IMR-90 (cell line): ENCODE results near the gene USP50. TPM values are rescaled to one million over a fixed set of nuclear protein-coding genes. Genes with fewer than 3 reads are reported as not detected.

Source experiments
- ATAC-seq: fragments of 200-7000 bp; cut with Tn5 transposase; 2 replicates; pipeline ENCODE4 v1.9.1; 2020; ENCODE audit warnings: low read depth, mild to moderate bottlenecking, moderate library complexity
- BruUV-seq: library from RNA; stranded (reverse); fragments of 400-500 nt; replicated peaks from 2 replicates; lab custom pipeline; 2021; lab: Mats Ljungman, UMichigan
- CTCF ChIA-PET: fragments of 300-600 bp; formaldehyde crosslinking; extraction: SDS; loops from one replicate; lab custom pipeline; 2021; ENCODE audit warnings: antibody characterized with exemption; lab: Yijun Ruan, JAX
- POLR2A ChIA-PET: fragments of 300-600 bp; sonication (Branson Sonifier 250); formaldehyde crosslinking; loops from one replicate; lab custom pipeline; 2022; ENCODE audit warnings: antibody characterized with exemption; ENCODE audit not compliant: unreplicated experiment; lab: Charles Lee
- DNase-seq: peaks from one replicate; pipeline ENCODE4 v3.0.0; 2013
- H2AFZ ChIP-seq: replicated peaks from 2 replicates; pipeline ENCODE3; 2013; ENCODE audit warnings: low read length, mild to moderate bottlenecking; ENCODE audit not compliant: poor library complexity
- H2AK5ac ChIP-seq: 2 replicates; pipeline ENCODE4 v1.6.1; 2013; ENCODE audit warnings: low read depth, low read length, inconsistent platforms
- H2AK9ac ChIP-seq: replicated peaks from 2 replicates; pipeline ENCODE3; 2013; ENCODE audit warnings: mild to moderate bottlenecking, low read depth, low read length, moderate library complexity; ENCODE audit not compliant: poor library complexity
- H2BK120ac ChIP-seq: 2 replicates; pipeline ENCODE4 v1.6.1; 2013; ENCODE audit warnings: low read depth, low read length, inconsistent platforms
- H2BK15ac ChIP-seq: 3 replicates; pipeline ENCODE4 v1.6.1; 2013; ENCODE audit warnings: low read depth, low read length, inconsistent platforms
- H2BK20ac ChIP-seq: 2 replicates; pipeline ENCODE4 v1.6.1; 2013; ENCODE audit warnings: low read depth, mild to moderate bottlenecking, inconsistent platforms, low read length, moderate library complexity
- H2BK5ac ChIP-seq: 2 replicates; pipeline ENCODE4 v1.6.1; 2013; ENCODE audit warnings: mild to moderate bottlenecking, low read depth, low read length, inconsistent platforms; ENCODE audit not compliant: poor library complexity, severe bottlenecking
- H3K14ac ChIP-seq: replicated peaks from 2 replicates; pipeline ENCODE4 v1.6.1; 2013; ENCODE audit warnings: low read depth, low read length, inconsistent platforms
- H3K18ac ChIP-seq: 2 replicates; pipeline ENCODE4 v1.6.1; 2013; ENCODE audit warnings: low read depth, low read length, control low read depth
- H3K23ac ChIP-seq: 2 replicates; pipeline ENCODE4 v1.6.1; 2013; ENCODE audit warnings: low read depth, low read length, inconsistent platforms
- H3K27ac ChIP-seq: 2 replicates; pipeline ENCODE4 v1.5.1; 2013; ENCODE audit warnings: mild to moderate bottlenecking, control low read depth, low read length; ENCODE audit not compliant: insufficient read depth
- H3K27me3 ChIP-seq: 2 replicates; pipeline ENCODE4 v1.6.1; 2013; ENCODE audit warnings: low read length; ENCODE audit not compliant: control insufficient read depth, insufficient read depth
- H3K36me3 ChIP-seq: 2 replicates; pipeline ENCODE4 v1.6.1; 2013; ENCODE audit warnings: low read length, mixed read lengths; ENCODE audit not compliant: control insufficient read depth, insufficient read depth
- H3K4ac ChIP-seq: 2 replicates; pipeline ENCODE4 v1.6.1; 2013; ENCODE audit warnings: low read depth, low read length, inconsistent platforms
- H3K4me1 ChIP-seq: 2 replicates; pipeline ENCODE4 v1.6.1; 2013; ENCODE audit warnings: low read length, mixed read lengths; ENCODE audit not compliant: control insufficient read depth, insufficient read depth
- H3K4me2 ChIP-seq: 2 replicates; pipeline ENCODE4 v1.6.1; 2013; ENCODE audit warnings: low read depth, mild to moderate bottlenecking, control low read depth, low read length, moderate library complexity
- H3K4me3 ChIP-seq: 2 replicates; pipeline ENCODE4 v1.5.1; 2013; ENCODE audit warnings: low read depth, mild to moderate bottlenecking, control low read depth, low read length, moderate library complexity; ENCODE audit not compliant: insufficient read depth
- H3K56ac ChIP-seq: 2 replicates; pipeline ENCODE4 v1.6.1; 2013; ENCODE audit warnings: low read length, inconsistent platforms; ENCODE audit not compliant: insufficient read depth; ENCODE audit errors: extremely low read depth
- H3K79me1 ChIP-seq, 2 experiments: 2 replicates each; pipeline ENCODE4 v1.6.1; 2013; ENCODE audit warnings: low read length in 2 of 2, inconsistent platforms in 1 of 2, low read depth in 1 of 2
- H3K9ac ChIP-seq: 2 replicates; pipeline ENCODE4 v1.6.1; 2013; ENCODE audit warnings: low read depth, low read length, control low read depth
- H3K9me1 ChIP-seq: 2 replicates; pipeline ENCODE4 v1.6.1; 2013; ENCODE audit warnings: low read length, inconsistent platforms; ENCODE audit not compliant: insufficient read depth
- H3K9me3 ChIP-seq: 2 replicates; pipeline ENCODE4 v1.6.1; 2013; ENCODE audit warnings: low read length; ENCODE audit not compliant: control insufficient read depth, insufficient read depth
- H4K20me1 ChIP-seq: 2 replicates; pipeline ENCODE4 v1.6.1; 2013; ENCODE audit warnings: low read length, inconsistent platforms; ENCODE audit not compliant: insufficient read depth
- H4K5ac ChIP-seq: 2 replicates; pipeline ENCODE4 v1.6.1; 2013; ENCODE audit warnings: mild to moderate bottlenecking, low read depth, low read length, control low read depth
- H4K8ac ChIP-seq, 2 experiments: 2 replicates each; pipeline ENCODE4 v1.6.1; 2013; ENCODE audit warnings: low read depth in 2 of 2, low read length in 2 of 2, control low read depth in 1 of 2, inconsistent platforms in 1 of 2
- H4K91ac ChIP-seq: 2 replicates; pipeline ENCODE4 v1.6.1; 2013; ENCODE audit warnings: low read depth, low read length, inconsistent platforms; ENCODE audit not compliant: insufficient read depth
- CHD1 ChIP-seq: IDR thresholded peaks from 2 replicates; pipeline ENCODE4 v1.6.1; 2012; ENCODE audit warnings: low read depth, low read length, improper control_type of control experiment
- MAFK ChIP-seq: IDR thresholded peaks from 2 replicates; pipeline ENCODE4 v1.6.1; 2012; ENCODE audit warnings: low read depth, low read length, improper control_type of control experiment
- RAD21 ChIP-seq: IDR thresholded peaks from 2 replicates; pipeline ENCODE4 v1.6.1; 2012; ENCODE audit warnings: low read length, improper control_type of control experiment
- RFX5 ChIP-seq: IDR thresholded peaks from 2 replicates; pipeline ENCODE4 v1.8.0; 2012; ENCODE audit warnings: low read depth, mild to moderate bottlenecking, low read length, moderate library complexity
- WGBS, 2 experiments: methylation state at CpG; one replicate each; pipeline versions ENCODE4 v1.1.5 to v1.1.7; 2013; ENCODE audit warnings: missing lambda C conversion rate in 2 of 2; ENCODE audit not compliant: insufficient read length in 1 of 2; ENCODE audit errors: extremely low coverage in 2 of 2; 5-methylcytosine and 5-hydroxymethylcytosine counted together
- dilution Hi-C: fragments of 300-500 bp; cut with HindIII; formaldehyde crosslinking; loops from one replicate; pipeline ENCODE4 v1.14.3; 2018; ENCODE audit warnings: low sequenced_read_pairs; ENCODE audit not compliant: unreplicated experiment
- in situ Hi-C: fragments of 300-500 bp; cut with MboI; formaldehyde crosslinking; loops from 3 replicates; pipeline ENCODE4 v1.14.3; 2019; ENCODE audit warnings: low sequenced_read_pairs, inconsistent platforms, mixed read lengths
- intact Hi-C: fragments of 100-400 bp; cut with micrococcal nuclease; formaldehyde crosslinking; loops from 2 replicates; pipeline ENCODE4 v1.10.0; 2022
- polyA plus RNA-seq, 3 experiments: library from polyadenylated mRNA; depleted of rRNA; stranded (reverse); fragments of >200 nt; gene quantifications; 2 replicates each; pipeline ENCODE4 v1.2.3, GENCODE V29; 2012; ENCODE audit warnings: low replicate concordance in 1 of 3
- total RNA-seq: library from RNA; depleted of rRNA; stranded (reverse); fragments of >200 nt; gene quantifications from 2 replicates; pipeline ENCODE4 v1.2.3, GENCODE V29; 2012

USP50 gene
- total and polyA plus RNA-seq, 2 of the 4 experiments (the other 2 are of a cell fraction), result not detected

GRCh38 chr15:50562735-50563640, 16.5 kb upstream of the USP50 start:
- no TSS peak for BruUV-seq
- in situ Hi-C loops, result no loop called here
- TF ChIP-seq RFX5, result no peak
- no peak for TF ChIP-seq CHD1
- no peak for TF ChIP-seq RAD21
- no peak for TF ChIP-seq MAFK

More at GRCh38 chr15:50562735-50563640, 16.5 kb upstream of the USP50 start:
- no peak overlapping the region for H3K18ac ChIP-seq
- no peak overlapping the region for H2AFZ ChIP-seq
- H2AK5ac ChIP-seq, result no peak overlapping the region
- H3K9ac ChIP-seq, result no peak overlapping the region
- H3K9me3 ChIP-seq, result no peaks in the 10 kb centered on the region
- H3K79me1 ChIP-seq, result peaks cover 0 to 9% of the 10 kb centered on the region in 2 experiments; a peak in 1 of 4 replicates
- H4K91ac ChIP-seq, result no peak overlapping the region
- no peak overlapping the region for H2BK20ac ChIP-seq
- no peak overlapping the region for H3K14ac ChIP-seq
- CTCF ChIA-PET, result interaction anchor here (0.6 kb wide), 1 partner anchor 906 kb away, joined by 4 read pairs; no protein-coding TSS in a partner anchor
- H2AK9ac ChIP-seq, result no peak overlapping the region
- no peak overlapping the region for H3K4ac ChIP-seq
- no peaks in the 10 kb centered on the region for H3K4me1 ChIP-seq
- H3K27ac ChIP-seq, result no peak overlapping the region
- no peak overlapping the region for H4K8ac ChIP-seq
- H3K9me1 ChIP-seq, result no peaks in the 10 kb centered on the region; the same call in 1 of the 2 replicates
- H3K4me2 ChIP-seq, result no peak overlapping the region
- DNase-seq (peak; percentile 4), ATAC-seq (no peak)
- no peak overlapping the region for H3K56ac ChIP-seq
- no peak overlapping the region for H4K5ac ChIP-seq
- H2BK15ac ChIP-seq, result no peak overlapping the region
- no peak overlapping the region for H2BK5ac ChIP-seq
- no peaks in the 10 kb centered on the region; the same call in 1 of the 2 replicates for H4K20me1 ChIP-seq
- H3K36me3 ChIP-seq, result peaks cover 20% of the 10 kb centered on the region
- no peaks in the 10 kb centered on the region for H3K27me3 ChIP-seq
- dilution Hi-C loops, result no loop called here
- H3K4me3 ChIP-seq, result no peak overlapping the region
- WGBS, 2 experiments, result no CpG with 5 or more reads among the region's 4 CpGs
- POLR2A ChIA-PET, result no interaction called here
- H2BK120ac ChIP-seq, result no peak overlapping the region
- no peak overlapping the region for H3K23ac ChIP-seq
- intact Hi-C loops, result no loop called here
